GM21447 (cell line): ENCODE data around the gene ABCA12.

ENCODE experiments used
- ATAC-seq: cut with Tn5 transposase; IDR thresholded peaks from one replicate; pipeline ENCODE4 v1.9.1; 2021; ENCODE audit not compliant: unreplicated experiment

The ABCA12 gene

DNA sequence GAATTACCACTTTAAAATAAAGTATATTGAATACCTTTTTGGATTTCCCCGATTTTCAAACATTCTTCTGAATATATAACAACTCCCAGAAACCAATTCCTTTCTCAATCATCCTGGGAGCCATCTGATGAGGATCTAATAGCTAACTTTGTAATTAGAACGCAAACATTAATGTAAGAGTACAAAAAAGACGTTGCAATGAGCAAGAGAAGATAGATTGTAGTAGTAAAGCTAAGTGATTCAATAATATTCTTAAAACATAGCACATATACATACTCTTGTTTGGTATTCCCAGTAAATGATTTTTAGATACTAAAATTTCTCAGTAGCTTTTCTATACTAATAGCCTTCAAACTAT lies 1.1 kb downstream of the ABCA12 start:
- no peak for ATAC-seq

- ATAC-seq = peak; percentile 44
Measured at GRCh38 chr2:215136669-215137328, 1.6 kb downstream of the ABCA12 start.

- ATAC-seq = no peak
Measured at GRCh38 chr2:215120401-215120800, 18.0 kb downstream of the ABCA12 start.

DNA sequence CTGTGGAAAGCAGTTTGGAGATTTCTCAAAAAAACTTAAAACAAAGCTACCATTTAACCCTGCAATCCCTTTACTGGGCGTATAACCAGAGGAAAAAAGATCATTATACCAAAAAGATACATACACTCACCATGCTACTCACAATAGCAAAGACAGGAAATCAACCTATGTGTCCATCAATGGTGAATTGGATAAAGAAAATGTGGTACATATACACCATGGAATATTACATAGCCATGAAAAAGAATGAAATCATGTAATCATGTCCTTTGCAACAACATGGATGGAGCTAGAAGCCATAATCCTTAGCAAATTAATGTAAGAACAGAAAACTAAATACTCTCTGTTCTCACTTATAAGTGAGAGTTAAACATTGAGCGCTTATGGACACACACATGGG lies 18.6 kb downstream of the ABCA12 start:
- ATAC-seq = no peak

DNA sequence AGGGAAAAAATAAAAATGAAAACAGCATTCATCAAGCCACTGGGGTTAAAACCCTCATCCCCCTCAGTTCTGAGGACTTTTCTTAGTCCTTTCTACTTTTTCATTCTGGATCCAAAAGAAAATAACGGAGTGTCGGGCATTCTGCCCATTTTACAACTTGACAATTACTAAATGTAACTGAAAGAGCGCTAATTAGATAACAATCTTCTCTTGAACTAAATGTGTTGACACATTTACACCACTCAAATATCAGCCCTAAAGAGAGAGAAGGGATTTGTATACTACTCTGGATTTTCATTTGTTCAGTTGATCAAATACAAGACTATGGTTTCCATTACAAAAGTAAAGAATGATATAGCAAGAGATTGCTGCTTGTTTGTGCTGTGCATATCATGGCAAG lies 27.5 kb downstream of the ABCA12 start:
- ATAC-seq = no peak

DNA sequence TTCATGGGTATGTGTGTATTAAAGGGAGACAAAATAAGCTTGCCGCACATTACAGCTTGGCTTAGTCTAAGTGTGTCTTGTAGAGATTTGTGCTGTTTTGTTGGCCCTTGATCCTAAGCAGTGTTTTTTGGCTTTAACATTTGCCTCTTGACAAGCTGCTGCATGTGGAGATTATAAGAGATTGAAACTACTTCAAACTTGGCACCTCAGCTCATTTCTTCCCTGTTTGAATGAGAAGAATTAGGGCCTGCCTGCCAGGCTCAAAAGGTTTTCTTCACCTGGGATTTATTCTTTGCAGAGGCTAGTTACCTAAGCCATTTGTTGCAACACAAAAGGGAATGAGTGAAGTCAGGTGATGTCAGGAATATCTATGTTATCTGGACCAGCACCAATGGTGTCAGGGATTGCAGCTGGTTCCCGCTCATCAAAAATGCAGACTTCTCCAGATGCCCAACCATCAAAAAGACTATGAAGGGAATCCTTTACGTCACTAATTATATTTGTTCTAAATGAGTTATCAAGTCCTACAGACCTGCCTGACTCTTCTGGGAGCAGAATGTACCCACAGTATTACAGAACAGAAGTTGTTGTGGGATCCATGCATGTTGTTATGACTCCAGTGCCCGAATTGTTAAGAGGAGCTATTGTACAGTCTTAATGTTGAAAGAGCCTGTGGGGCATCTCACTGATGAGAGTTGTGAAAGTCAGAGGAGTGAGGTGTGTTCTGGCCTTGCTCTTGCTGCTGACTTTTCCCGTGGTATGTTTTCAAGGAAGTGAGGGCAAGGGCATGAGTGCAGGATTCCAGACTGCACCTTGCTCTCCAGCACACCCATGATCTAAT lies 31.0 kb downstream of the ABCA12 start:
- no peak for ATAC-seq

GRCh38 chr2:215105607-215106354 lies 32.6 kb downstream of the ABCA12 start:
- ATAC-seq = no peak

DNA sequence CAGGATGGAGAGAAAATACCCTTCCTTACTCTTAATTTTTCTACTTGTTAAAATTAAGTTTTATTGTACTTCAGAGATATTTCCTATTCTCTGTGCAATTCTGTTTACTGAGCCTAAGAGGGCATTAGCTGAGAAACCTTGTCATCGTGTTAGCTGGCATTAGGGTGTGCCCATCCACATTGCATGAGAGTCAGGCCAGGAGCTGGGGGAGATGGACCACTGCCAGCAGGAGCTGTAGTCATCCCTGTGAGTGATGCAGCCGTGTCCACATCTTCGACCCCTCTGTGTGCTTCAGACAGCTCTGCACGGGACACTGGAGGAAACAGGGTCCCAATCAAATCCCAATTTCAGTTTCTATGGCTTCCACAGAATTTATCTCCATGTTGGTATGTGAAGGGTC lies 34.2 kb downstream of the ABCA12 start:
- ATAC-seq = no peak

DNA sequence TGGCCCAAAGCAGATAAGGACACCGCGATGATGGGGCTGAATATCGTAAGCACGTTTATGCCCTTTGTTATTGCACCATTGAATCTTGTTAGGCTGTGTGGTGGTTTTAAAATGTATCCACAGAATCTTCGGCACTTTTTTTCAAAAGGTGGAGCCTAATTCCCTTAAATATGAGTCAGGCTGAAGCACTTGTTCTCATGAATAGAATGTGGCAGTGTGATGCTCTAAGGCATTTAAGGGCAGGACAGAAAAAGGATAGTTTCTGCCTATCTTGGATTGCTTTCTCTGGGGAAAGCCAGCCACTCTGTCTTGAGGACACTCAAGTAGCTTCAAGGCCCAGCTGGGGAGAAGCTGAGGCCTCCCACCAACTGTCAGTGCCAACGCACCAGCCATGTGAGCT lies 39.6 kb downstream of the ABCA12 start:
- ATAC-seq = no peak

GRCh38 chr2:215084080-215084479 lies 54.3 kb downstream of the ABCA12 start:
- no peak for ATAC-seq

- ATAC-seq = no peak
Measured at GRCh38 chr2:215083146-215083545, 55.3 kb downstream of the ABCA12 start.

- ATAC-seq = no peak
Measured at GRCh38 chr2:215082446-215082845, 56.0 kb downstream of the ABCA12 start.

DNA sequence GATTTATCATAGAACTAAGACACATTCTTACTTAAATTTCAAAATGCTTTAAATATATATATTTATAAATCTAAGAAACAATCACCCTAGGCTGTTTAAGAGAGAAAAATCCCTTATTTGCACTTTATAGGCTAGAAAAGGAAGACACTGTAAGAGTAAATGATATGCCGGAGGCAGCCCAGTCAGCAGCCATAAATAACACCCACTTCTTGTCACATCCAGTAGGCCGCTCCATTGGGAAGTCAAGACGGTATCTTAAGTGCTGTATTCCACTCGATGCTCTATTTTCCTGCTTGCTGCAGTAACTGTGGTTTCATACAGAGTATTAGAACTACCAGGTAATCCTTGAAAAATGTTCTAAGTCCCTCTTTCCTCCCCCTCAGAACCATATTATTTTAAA lies 57.9 kb downstream of the ABCA12 start:
- ATAC-seq = no peak

DNA sequence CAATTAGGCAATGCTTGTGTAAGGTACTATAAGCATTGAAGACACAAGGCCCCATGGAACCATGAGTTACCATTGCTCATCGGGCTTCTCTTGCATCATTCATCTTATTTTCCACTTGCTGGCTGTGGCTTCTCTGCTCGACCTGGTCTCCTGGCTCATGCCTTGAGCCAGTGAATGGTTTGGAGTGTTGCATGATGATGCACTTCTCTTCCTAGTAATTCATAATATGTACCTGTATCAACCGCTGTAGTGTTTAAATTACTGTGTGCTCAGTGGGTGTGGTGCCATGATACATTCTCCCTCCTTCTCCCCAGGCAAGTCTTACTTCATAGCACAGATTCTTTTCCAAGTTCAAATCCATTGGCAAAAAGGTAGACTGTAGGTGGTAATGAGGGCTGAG lies 66.8 kb downstream of the ABCA12 start:
- ATAC-seq = no peak

DNA sequence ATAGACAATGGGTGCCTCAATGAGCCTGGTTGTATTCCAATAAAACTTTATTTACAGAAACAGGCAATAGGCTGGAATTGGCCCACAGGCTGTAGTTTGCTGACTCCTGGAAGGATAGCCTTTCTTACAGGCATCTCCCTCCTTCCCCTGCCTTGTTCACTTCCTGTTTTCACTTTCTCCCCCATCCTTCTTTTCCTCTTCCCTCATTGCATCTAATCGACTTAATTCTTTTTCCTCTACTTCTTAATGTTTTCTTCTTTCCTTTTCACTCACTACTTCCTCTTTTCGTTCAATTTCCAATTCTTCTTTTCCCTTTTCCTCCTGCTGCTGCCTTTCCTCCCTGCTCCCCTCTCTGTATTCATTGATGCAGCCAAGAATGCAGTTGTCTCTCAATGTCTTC lies 70.0 kb downstream of the ABCA12 start:
- ATAC-seq = no peak

GRCh38 chr2:215066124-215066523 lies 72.3 kb downstream of the ABCA12 start:
- no peak for ATAC-seq

DNA sequence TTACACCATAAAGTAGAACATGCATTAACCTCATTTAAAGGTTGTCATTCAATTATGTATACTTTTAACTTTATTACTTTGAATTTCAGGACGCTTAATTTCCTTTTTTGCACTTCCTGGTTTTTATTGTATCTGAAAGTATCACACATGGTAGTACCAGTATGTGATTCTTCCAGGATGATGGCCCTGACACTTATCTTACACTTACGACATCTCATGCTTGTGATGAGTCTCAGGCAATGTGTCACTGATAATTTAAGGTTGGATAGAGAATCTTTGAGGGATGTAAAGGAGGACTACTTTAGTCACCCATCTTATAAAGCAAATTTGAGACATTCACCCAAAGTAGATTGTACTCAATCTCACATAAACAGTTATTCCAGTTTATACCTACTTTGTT lies 74.9 kb downstream of the ABCA12 start:
- ATAC-seq = no peak

DNA sequence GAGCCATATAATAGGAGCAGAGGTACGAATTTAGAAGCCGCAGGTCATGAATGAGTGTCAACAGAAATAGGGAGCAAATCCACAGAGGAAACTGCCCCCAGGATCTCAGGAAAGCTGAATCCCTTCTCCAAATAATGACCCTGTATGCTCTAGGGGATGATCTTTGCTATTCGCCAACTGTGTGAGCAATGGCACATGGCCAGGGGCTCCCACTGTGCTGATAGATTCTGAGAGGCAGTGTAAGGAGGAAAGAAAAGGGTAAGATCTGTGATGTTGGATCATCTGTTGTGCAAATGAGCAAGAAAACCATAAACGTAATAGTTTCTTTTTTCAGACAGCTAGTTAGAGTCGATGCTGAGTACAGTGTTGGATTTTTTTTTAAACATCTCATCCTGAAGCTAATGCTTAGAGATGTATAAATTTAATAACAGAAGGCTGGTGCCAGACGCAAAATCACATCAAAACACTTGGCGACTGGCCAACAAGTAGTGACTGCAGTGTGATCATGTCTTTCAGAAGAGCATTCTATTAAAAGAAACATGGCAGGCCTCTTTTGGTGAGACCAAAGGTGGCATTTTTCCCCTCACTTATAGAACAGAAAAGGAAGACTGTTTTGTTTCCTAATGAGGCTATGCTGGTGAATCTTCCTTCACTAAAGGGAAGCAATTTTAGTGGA lies 77.4 kb downstream of the ABCA12 start:
- no peak for ATAC-seq

DNA sequence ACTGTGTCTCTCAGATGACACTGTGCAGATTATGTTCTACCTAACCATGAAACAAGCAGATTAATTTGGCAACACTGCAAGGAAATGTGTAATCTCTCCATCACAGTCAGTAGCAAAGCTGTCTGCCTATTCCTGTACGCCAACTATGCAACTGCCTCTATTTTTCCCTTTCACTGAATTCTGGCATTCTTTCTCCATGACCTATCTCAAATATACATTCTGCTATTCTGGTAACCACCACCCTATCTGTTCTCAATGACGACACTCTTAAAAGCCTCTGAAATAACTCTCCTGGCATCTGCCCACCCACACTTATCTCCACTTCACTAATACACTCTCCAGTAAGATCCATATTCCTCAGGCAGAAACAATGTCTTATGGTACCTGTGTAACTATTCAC lies 78.7 kb downstream of the ABCA12 start:
- ATAC-seq = no peak

DNA sequence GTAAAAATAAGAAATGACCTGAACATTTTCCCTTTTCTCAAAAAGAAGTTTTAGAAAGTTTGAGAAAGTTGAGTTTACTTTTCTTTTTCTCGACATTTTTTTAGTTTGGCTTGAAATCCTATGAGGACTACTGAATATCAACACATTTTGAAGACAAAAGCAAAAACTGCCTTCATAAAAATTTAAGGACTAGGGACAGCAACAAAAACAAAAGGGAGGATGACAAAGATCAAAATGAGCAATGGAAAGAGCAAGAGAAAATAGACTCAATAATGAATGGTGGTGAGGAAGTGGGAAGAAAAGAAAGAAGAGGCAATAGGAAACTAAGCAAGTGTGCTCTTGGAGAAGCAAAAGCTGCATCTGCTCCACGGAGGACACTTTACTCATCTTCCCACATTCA lies 82.5 kb downstream of the ABCA12 start:
- no peak for ATAC-seq

DNA sequence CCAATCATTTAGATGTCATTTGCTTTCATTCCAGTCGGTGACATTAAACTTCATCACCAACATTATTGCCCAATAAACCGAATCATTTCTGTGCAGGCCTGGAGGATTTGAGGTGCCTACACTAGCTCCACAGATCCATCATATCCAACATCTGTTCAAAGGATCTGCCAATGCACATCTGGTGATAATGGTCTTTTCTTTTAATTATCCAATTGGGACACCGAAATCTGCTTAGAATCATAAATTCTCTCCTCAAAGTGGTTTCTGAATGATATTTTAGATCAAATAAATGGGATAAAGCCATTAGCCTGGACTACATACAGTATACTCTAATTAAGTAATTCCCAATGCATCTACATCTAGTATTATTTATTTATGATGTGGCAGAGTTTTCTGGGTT lies 85.6 kb downstream of the ABCA12 start:
- ATAC-seq = no peak
